SJCRH30 (cell line): ENCODE data around the gene PFKL. TPM values are rescaled to one million over a fixed set of nuclear protein-coding genes. Genes with fewer than 3 reads are reported as not detected.

Source experiments
- DNase-seq, 2 experiments: peaks; one replicate each; pipeline ENCODE4 v3.0.0-alpha.2; 2015 to 2020
- H3K27ac ChIP-seq: fragments of 250-450 bp; sonication (Bioruptor Pico); 2 replicates; pipeline ENCODE4 v1.5.1; 2020; ENCODE audit warnings: mild to moderate bottlenecking, moderate library complexity
- H3K27me3 ChIP-seq: fragments of 250-450 bp; sonication (Bioruptor Pico); 2 replicates; pipeline ENCODE4 v1.5.1; 2020; ENCODE audit warnings: mild to moderate bottlenecking, moderate library complexity
- H3K36me3 ChIP-seq: fragments of 250-450 bp; sonication (Bioruptor Pico); 2 replicates; pipeline ENCODE4 v1.5.1; 2020; ENCODE audit warnings: mild to moderate bottlenecking, moderate library complexity
- H3K4me1 ChIP-seq: fragments of 250-450 bp; sonication (Bioruptor Pico); 2 replicates; pipeline ENCODE4 v1.5.1; 2020; ENCODE audit warnings: mild to moderate bottlenecking, moderate library complexity
- H3K4me3 ChIP-seq: fragments of 250-450 bp; sonication (Bioruptor Pico); 2 replicates; pipeline ENCODE4 v1.5.1; 2020; ENCODE audit warnings: mild to moderate bottlenecking, moderate library complexity
- H3K9me3 ChIP-seq: fragments of 250-450 bp; sonication (Bioruptor Pico); replicated peaks from 2 replicates; pipeline ENCODE4 v1.5.1; 2020; ENCODE audit warnings: mild to moderate bottlenecking, moderate library complexity
- total RNA-seq: library from RNA; depleted of rRNA; stranded (reverse); fragments of >200 nt; shearing (Covaris generic); gene quantifications from 2 replicates; pipeline ENCODE4 v1.2.3, GENCODE V29; 2014; rRNA removed

Gene PFKL
- total RNA-seq, 1 experiment from 2014 or later: 50.7 TPM

GRCh38 chr21:44368711-44369446 is 69.0 kb downstream of the PFKL start:
- Histone ChIP-seq H3K36me3 (no peaks in the 10 kb centered on the region), H3K4me1 (no peaks in the 10 kb centered on the region), H3K4me3 (no peak overlapping the region), H3K9me3 (no peaks in the 10 kb centered on the region), H3K27me3 (no peaks in the 10 kb centered on the region), H3K27ac (no peak overlapping the region)
- no peak for DNase-seq

DNA sequence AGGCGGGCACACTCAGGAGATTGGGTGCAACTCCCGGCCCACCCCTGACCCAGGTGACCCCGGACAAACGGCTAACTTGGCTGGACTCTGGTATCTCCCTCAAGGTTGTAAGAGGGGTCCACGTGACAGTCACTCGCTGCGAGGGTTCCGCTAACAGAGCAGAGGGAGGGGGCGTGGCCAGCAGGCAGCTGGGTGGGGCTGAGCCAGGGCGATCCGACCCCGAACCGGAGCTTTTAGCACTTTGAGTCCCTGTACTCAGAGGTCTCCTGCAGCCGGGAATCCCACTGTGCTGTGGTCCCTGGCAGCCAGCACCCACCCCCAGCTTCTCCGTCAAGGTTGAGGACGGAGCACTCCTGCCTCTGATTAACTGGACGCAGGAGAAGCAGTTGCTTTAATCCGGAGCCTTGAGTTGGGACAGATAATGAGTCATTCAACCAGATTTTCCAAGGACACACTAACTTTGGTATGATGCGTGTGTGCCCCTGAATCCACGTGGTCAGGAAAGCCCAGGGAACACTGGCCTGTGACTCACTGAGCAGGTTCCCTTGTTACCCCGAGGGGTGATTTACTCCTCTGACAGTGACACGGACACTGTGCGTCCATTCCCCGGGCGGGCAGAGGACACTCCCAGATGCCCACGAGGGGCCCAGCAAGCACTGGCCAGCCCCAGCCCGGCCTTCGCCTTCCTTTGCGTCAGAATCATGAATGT is 70.3 kb downstream of the PFKL start:
- H3K27ac ChIP-seq: no peak overlapping the region
- H3K4me1 ChIP-seq: no peaks in the 10 kb centered on the region
- H3K27me3 ChIP-seq: no peaks in the 10 kb centered on the region
- H3K4me3 ChIP-seq: no peak overlapping the region
- no peaks in the 10 kb centered on the region for H3K9me3 ChIP-seq
- H3K36me3 ChIP-seq: no peaks in the 10 kb centered on the region
- DNase-seq: no peak

DNA sequence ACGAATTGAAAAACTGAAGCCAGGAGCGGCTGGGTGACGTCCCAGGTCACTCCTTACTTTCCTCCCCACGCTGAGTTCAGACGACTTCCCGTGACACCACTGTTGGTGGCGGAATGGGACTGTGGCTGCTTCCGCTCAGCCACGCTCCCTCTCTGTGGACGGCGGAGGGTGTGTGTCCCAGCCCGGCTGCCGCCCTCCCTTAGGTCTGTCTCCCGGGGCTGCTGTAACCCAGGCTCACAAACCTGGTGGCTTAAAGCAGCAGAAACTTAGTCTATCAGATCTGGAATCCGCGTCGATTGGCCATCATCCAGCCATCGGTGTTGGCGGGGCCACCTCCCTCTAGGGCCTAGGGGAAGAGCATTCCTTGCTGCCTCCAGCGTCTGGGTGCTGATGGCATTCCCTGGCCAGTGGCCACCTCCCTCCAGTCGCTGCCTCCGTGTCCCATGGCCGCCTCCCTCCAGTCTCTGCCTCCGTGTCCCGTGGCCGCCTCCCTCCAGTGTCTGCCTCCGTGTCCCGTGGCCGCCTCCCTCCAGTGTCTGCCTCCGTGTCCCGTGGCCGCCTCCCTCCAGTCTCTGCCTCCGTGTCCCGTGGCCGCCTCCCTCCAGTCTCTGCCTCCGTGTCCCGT is 71.0 kb downstream of the PFKL start:
- Histone ChIP-seq H3K4me3 (no peak overlapping the region), H3K36me3 (no peaks in the 10 kb centered on the region), H3K27ac (no peak overlapping the region), H3K9me3 (no peaks in the 10 kb centered on the region), H3K4me1 (no peaks in the 10 kb centered on the region), H3K27me3 (no peaks in the 10 kb centered on the region)
- DNase-seq: no peak

DNA sequence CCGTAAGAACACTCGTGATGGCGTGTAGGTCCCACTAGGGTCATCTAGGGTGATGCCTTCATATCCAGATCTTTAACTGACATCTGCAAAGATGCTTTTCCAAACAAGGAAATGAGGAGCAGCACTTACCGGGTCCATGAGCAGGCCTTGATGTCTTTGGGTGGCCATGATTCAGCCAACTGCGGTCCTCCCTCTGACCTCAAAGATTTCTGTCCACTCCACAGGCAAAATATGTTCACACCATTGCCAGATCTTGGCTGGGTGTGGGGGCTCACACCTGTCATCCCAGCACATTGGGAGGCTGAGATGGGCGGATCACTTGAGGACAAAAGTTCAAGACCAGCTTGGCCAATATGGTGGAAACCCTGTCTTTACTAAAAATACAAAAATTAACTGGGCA is 71.7 kb downstream of the PFKL start:
- no peaks in the 10 kb centered on the region for H3K27me3 ChIP-seq
- no peaks in the 10 kb centered on the region for H3K36me3 ChIP-seq
- no peaks in the 10 kb centered on the region for H3K4me1 ChIP-seq
- no peaks in the 10 kb centered on the region for H3K9me3 ChIP-seq
- DNase-seq: no peak
- H3K27ac ChIP-seq: no peak overlapping the region
- no peak overlapping the region for H3K4me3 ChIP-seq

- no peak overlapping the region for H3K27ac ChIP-seq
- no peak overlapping the region for H3K4me3 ChIP-seq
- no peak for DNase-seq
- no peaks in the 10 kb centered on the region for H3K4me1 ChIP-seq
- H3K9me3 ChIP-seq: no peaks in the 10 kb centered on the region
- H3K36me3 ChIP-seq: no peaks in the 10 kb centered on the region
- no peaks in the 10 kb centered on the region for H3K27me3 ChIP-seq
These were observed 72.8 kb downstream of the PFKL start for GRCh38 chr21:44372616-44373015.

DNA sequence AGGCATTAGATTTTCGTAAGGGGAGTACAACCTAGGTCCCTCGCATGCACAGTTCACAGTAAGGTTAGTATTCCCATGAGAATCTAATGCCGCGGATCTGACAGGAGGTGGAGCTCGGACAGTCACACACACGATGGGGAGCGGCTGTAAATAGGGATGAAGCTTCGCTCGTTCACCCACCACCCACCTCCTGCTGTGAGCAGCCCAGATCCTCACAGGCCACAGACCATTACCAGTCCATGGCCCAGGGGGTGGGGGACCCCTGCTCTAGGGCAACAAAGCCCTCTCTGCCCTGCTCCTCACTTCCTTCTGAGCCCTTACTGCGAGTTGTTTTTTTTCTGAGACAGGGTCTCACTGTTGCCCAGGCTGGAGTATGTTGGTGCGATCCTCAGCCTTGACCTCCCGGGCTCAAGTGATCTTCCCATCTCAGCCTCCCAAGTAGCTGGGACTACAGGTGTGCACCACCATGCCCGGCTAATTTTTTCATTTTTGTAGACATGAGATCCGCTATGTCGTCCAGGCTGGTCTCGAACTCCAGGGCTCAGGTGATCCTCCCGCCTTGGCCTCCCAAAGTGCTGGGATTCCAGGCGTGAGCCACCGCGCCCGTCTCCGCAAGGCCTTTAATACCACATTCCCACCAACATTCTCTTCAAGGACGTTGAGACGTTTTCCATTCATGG is 74.9 kb downstream of the PFKL start:
- DNase-seq: no peak
- Histone ChIP-seq H3K27ac (no peak overlapping the region), H3K4me3 (no peak overlapping the region), H3K9me3 (no peaks in the 10 kb centered on the region), H3K36me3 (no peaks in the 10 kb centered on the region), H3K4me1 (no peaks in the 10 kb centered on the region), H3K27me3 (no peaks in the 10 kb centered on the region)

DNA sequence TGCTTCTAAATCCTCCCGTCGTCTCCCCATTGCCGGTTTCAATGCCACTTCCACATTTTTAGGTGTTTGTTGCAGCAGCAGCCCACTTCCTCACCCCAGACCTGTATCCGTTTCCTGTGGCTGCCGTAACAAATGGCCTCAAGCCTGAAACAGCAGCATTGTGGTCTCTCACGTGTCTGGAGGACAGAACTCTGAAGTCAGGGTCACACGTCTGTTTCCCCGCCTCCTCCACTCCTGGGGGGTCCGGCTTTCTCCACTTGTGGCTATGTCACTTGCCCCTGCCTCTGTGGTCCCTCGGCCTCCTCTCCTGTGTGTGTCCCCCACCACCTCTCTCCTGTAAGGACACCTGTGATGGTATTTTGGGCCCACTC is 75.4 kb downstream of the PFKL start:
- Histone ChIP-seq H3K4me1 (no peaks in the 10 kb centered on the region), H3K4me3 (no peak overlapping the region), H3K36me3 (no peaks in the 10 kb centered on the region), H3K9me3 (no peaks in the 10 kb centered on the region), H3K27ac (no peak overlapping the region), H3K27me3 (no peaks in the 10 kb centered on the region)
- DNase-seq: no peak

DNA sequence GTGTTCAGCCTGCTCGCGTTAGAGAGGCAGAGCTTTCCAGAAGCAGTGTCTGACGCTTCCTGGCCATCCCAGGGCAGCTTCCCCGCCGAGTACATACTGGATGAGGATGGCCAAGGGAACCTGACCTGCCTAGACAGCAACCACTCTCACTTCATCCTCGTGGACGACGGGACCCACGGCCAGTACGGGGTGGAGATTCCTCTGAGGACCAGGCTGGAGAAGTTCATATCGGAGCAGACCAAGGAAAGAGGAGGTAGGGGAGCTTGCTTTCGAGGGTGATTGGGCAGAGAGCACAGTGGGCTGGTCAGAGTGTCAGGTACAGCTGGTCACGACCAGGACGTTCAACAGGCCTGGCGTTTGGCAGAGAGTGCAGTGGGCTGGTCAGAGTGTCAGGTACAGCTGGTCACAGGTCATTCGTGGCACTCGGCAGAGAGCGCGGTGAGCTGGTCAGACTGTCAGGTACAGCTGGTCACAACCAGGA is 75.9 kb downstream of the PFKL start:
- H3K27ac ChIP-seq: no peak overlapping the region
- H3K9me3 ChIP-seq: no peaks in the 10 kb centered on the region
- H3K36me3 ChIP-seq: no peaks in the 10 kb centered on the region
- H3K4me3 ChIP-seq: no peak overlapping the region
- DNase-seq: no peak
- no peaks in the 10 kb centered on the region for H3K4me1 ChIP-seq
- no peaks in the 10 kb centered on the region for H3K27me3 ChIP-seq

- Histone ChIP-seq H3K4me3 (no peak overlapping the region), H3K4me1 (no peaks in the 10 kb centered on the region), H3K27ac (no peak overlapping the region), H3K27me3 (no peaks in the 10 kb centered on the region), H3K9me3 (no peaks in the 10 kb centered on the region), H3K36me3 (no peaks in the 10 kb centered on the region)
- DNase-seq: no peak
These were observed 76.8 kb downstream of the PFKL start for GRCh38 chr21:44376606-44377005.

Other genes starting within 250 kb of the PFKL start
- 1.1 and 1.4 TPM in 2 replicates for gene PWP2, start 192.7 kb upstream of the PFKL start, total RNA-seq
- gene GATD3, start 166.4 kb upstream of the PFKL start, total RNA-seq: 5.1 and 6.5 TPM in 2 replicates
- gene ICOSLG, start 59.1 kb upstream of the PFKL start, total RNA-seq: 0.13 TPM in 1 of 2 replicates, not detected in the other
- not detected in 2 replicates for gene DNMT3L, start 38.2 kb upstream of the PFKL start, total RNA-seq
- 0.10 TPM in 1 of 2 replicates, not detected in the other for gene AIRE, start 14.2 kb upstream of the PFKL start, total RNA-seq
- 7.5 and 8.2 TPM in 2 replicates for gene CFAP410, start 39.3 kb downstream of the PFKL start, total RNA-seq
- gene TRPM2, start 53.6 kb downstream of the PFKL start, total RNA-seq: 0.61 and 0.87 TPM in 2 replicates
- gene LRRC3, start 155.5 kb downstream of the PFKL start, total RNA-seq: not detected in 2 replicates
- gene KRTAP10-1, start 240.1 kb downstream of the PFKL start, total RNA-seq: not detected in 2 replicates